Ascending aorta (tissue), 2 donors: ENCODE data around the gene KPNA2. TPM values are rescaled to one million over a fixed set of nuclear protein-coding genes. Genes with fewer than 3 reads are reported as not detected.

Experiments
- DNase-seq, 2 donors: peaks; one replicate each; pipeline ENCODE4 v3.0.0-alpha.2; 2019; ENCODE audit warnings: low spot score in 2 of 2
- H3K27ac ChIP-seq, 2 donors: fragments of 200-600 bp; sonication (generic); one replicate each; pipeline ENCODE4 v1.5.1; 2016 to 2017; ENCODE audit warnings: mild to moderate bottlenecking in 1 of 2
- H3K27me3 ChIP-seq: fragments of 200-600 bp; sonication (generic); one replicate; pipeline ENCODE4 v1.5.1; 2017
- H3K36me3 ChIP-seq, 2 donors: fragments of 200-600 bp; sonication (generic); one replicate each; pipeline ENCODE4 v1.5.1; 2016
- H3K4me1 ChIP-seq, 2 donors: fragments of 200-600 bp; sonication (generic); one replicate each; pipeline ENCODE4 v1.5.1; 2016 to 2017; ENCODE audit warnings: mild to moderate bottlenecking in 1 of 2
- H3K4me3 ChIP-seq, 2 donors: fragments of 200-600 bp; sonication (generic); one replicate each; pipeline ENCODE4 v1.5.1; 2016 to 2017; ENCODE audit warnings: mild to moderate bottlenecking in 1 of 2
- H3K9me3 ChIP-seq, 2 donors: fragments of 200-600 bp; sonication (generic); one replicate each; pipeline ENCODE4 v1.5.1; 2016
- CTCF ChIP-seq, 3 experiments: fragments of 200-600 bp in 2 of 3; fragments of 450-650 bp in 1 of 3; sonication (generic) in 2 of 3; IDR thresholded peaks; one replicate each; pipeline ENCODE4 v1.5.1; 2016 to 2019; ENCODE audit warnings: antibody characterized with exemption in 3 of 3, mild to moderate bottlenecking in 1 of 3, moderate library complexity in 1 of 3
- intact Hi-C: fragments of 100-400 bp; cut with DNase I; formaldehyde crosslinking; loops from one replicate; pipeline ENCODE4 v1.15.1; 2023
- total RNA-seq: library from RNA; depleted of rRNA; stranded (reverse); fragments of >200 nt; gene quantifications from one replicate; pipeline ENCODE4 v1.1.0, GENCODE V29; 2016

The KPNA2 gene
- total RNA-seq, 1 donor from 2014 or later: 11.6 TPM

- peak in 1 of 2 donors; percentile 12 for DNase-seq
- intact Hi-C loops: no loop called here
- Histone ChIP-seq H3K36me3 (no peaks in the 10 kb centered on the region), H3K27ac (no peak overlapping the region), H3K4me1 (no peaks in the 10 kb centered on the region), H3K9me3 (no peaks in the 10 kb centered on the region), H3K27me3 (no peaks in the 10 kb centered on the region), H3K4me3 (no peak overlapping the region)
- no peak for TF ChIP-seq CTCF (IDR thresholded peaks at IDR 0.05)
Measured at GRCh38 chr17:68004201-68004600, 31.3 kb upstream of the KPNA2 start.

- H3K27ac ChIP-seq: no peak overlapping the region
- no peak for DNase-seq
- no peak for TF ChIP-seq CTCF (IDR thresholded peaks at IDR 0.05)
- H3K9me3 ChIP-seq: no peaks in the 10 kb centered on the region
- H3K27me3 ChIP-seq: no peaks in the 10 kb centered on the region
- intact Hi-C loops: no loop called here
- no peaks in the 10 kb centered on the region for H3K4me1 ChIP-seq
- no peak overlapping the region for H3K4me3 ChIP-seq
- H3K36me3 ChIP-seq: no peaks in the 10 kb centered on the region
Measured at GRCh38 chr17:68006797-68007196, 28.7 kb upstream of the KPNA2 start.

GRCh38 chr17:68011199-68011665 is 24.3 kb upstream of the KPNA2 start:
- Histone ChIP-seq H3K27ac (no peak overlapping the region), H3K36me3 (no peaks in the 10 kb centered on the region), H3K27me3 (no peaks in the 10 kb centered on the region), H3K4me1 (no peaks in the 10 kb centered on the region), H3K9me3 (no peaks in the 10 kb centered on the region), H3K4me3 (no peak overlapping the region)
- intact Hi-C loops: loop anchor here (10.0 kb wide), 1 partner anchor 46 kb away; no protein-coding TSS in a partner anchor
- TF ChIP-seq CTCF (IDR thresholded peaks at IDR 0.05): peak; percentile 26 to 53 (median 35)
- DNase-seq: no peak

- no peaks in the 10 kb centered on the region for H3K36me3 ChIP-seq
- no peak for TF ChIP-seq CTCF (IDR thresholded peaks at IDR 0.05)
- no peaks in the 10 kb centered on the region for H3K4me1 ChIP-seq
- intact Hi-C loops: loop anchor here (10.0 kb wide), 1 partner anchor 49 kb away; no protein-coding TSS in a partner anchor
- no peak overlapping the region for H3K4me3 ChIP-seq
- H3K27me3 ChIP-seq: no peaks in the 10 kb centered on the region
- no peak overlapping the region for H3K27ac ChIP-seq
- DNase-seq: no peak
- H3K9me3 ChIP-seq: no peaks in the 10 kb centered on the region
Measured at GRCh38 chr17:68013385-68013784, 22.1 kb upstream of the KPNA2 start.

GRCh38 chr17:68015081-68015723 is 20.3 kb upstream of the KPNA2 start:
- H3K9me3 ChIP-seq: no peaks in the 10 kb centered on the region
- H3K27me3 ChIP-seq: no peaks in the 10 kb centered on the region
- H3K36me3 ChIP-seq: no peaks in the 10 kb centered on the region
- H3K4me3 ChIP-seq: no peak overlapping the region
- no peak overlapping the region for H3K27ac ChIP-seq
- intact Hi-C loops: loop anchor here (10.0 kb wide), 1 partner anchor 50 kb away; no protein-coding TSS in a partner anchor
- no peaks in the 10 kb centered on the region for H3K4me1 ChIP-seq
- DNase-seq: no peak
- TF ChIP-seq CTCF (IDR thresholded peaks at IDR 0.05): no peak
